Activated T-helper 1 cell treated with anti-CD3 and anti-CD28 coated beads, Interleukin-12 subunit alpha, Interleukin-12 subunit beta, Interleukin-2, Interleukin-4 antibody, amounts not matched to agents 30 ng/mL and 10 ng/mL and 1 ng/mL, durations not matched to agents 14 hours and 24 hours and 36 hours (primary cell): Measurements from ENCODE around the gene SLC7A14. TPM values are rescaled to one million over a fixed set of nuclear protein-coding genes. Genes with fewer than 3 reads are reported as not detected.

Experiments used
- DNase-seq: peaks from one replicate; pipeline ENCODE4 v3.0.0; 2021; ENCODE audit warnings: low spot score
- H3K27ac Mint-ChIP-seq: one replicate; pipeline ENCODE4 v1.8.0; 2021; ENCODE audit warnings: mild to moderate bottlenecking, mixed read lengths
- H3K27me3 Mint-ChIP-seq: one replicate; pipeline ENCODE4 v1.8.0; 2022; ENCODE audit warnings: mild to moderate bottlenecking, moderate library complexity, mixed read lengths; ENCODE audit not compliant: insufficient read depth
- H3K36me3 Mint-ChIP-seq: one replicate; pipeline ENCODE4 v1.8.0; 2021; ENCODE audit warnings: low read depth, mixed read lengths
- H3K4me1 Mint-ChIP-seq: one replicate; pipeline ENCODE4 v1.8.0; 2021; ENCODE audit warnings: low read depth, mixed read lengths
- H3K4me3 Mint-ChIP-seq: one replicate; pipeline ENCODE4 v1.8.0; 2021; ENCODE audit warnings: mild to moderate bottlenecking, moderate library complexity, mixed read lengths
- H3K9me3 Mint-ChIP-seq: one replicate; pipeline ENCODE4 v1.8.0; 2021; ENCODE audit warnings: mixed read lengths
- intact Hi-C: fragments of 100-400 bp; cut with micrococcal nuclease; formaldehyde crosslinking; loops from one replicate; pipeline ENCODE4 v1.15.1; 2024
- total RNA-seq: library from RNA; stranded (reverse); gene quantifications from 2 replicates; pipeline ENCODE4 v1.2.3, GENCODE V29; 2022

The SLC7A14 gene
- total RNA-seq, 1 donor from 2014 or later = not detected

DNA sequence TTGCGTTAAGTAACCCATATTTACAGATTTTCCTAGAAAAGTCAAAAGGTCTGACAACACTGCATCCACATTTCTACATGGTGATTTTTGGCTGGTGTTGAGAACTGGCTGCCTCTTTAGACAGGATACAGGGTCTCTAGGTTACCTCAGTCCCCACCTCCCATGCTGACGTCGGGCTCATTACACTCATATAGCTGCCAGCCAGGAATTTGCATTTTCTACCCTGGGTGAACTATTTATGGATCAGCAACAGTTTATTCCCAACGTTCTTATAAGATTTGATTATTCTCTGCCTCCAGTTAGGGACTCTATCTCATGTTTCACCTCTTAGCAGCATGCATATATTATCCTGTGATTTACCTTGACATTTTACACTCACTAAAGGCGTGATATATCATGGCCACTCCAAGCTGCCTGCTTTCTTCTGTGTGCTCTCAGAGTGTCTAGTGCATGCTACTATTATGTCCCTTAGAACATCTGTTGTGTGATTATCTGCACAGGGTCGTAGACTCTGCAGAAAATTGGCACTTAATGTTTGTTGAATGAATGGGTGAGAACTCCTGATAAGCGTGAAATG, 118.2 kb downstream of the SLC7A14 start:
- no peak for DNase-seq
- Mint-ChIP-seq H3K27me3 (peaks cover 6% of the 10 kb centered on the region), H3K36me3 (no peaks in the 10 kb centered on the region), H3K4me3 (no peak overlapping the region), H3K4me1 (no peaks in the 10 kb centered on the region), H3K9me3 (no peaks in the 10 kb centered on the region), H3K27ac (no peak overlapping the region)
- intact Hi-C loops = no loop called here

- Mint-ChIP-seq H3K4me1 (no peaks in the 10 kb centered on the region), H3K9me3 (no peaks in the 10 kb centered on the region), H3K4me3 (no peak overlapping the region), H3K27me3 (peaks cover 6% of the 10 kb centered on the region), H3K27ac (no peak overlapping the region), H3K36me3 (no peaks in the 10 kb centered on the region)
- intact Hi-C loops = no loop called here
- no peak for DNase-seq
Measured at GRCh38 chr3:170467007-170467406, 118.9 kb downstream of the SLC7A14 start.

DNA sequence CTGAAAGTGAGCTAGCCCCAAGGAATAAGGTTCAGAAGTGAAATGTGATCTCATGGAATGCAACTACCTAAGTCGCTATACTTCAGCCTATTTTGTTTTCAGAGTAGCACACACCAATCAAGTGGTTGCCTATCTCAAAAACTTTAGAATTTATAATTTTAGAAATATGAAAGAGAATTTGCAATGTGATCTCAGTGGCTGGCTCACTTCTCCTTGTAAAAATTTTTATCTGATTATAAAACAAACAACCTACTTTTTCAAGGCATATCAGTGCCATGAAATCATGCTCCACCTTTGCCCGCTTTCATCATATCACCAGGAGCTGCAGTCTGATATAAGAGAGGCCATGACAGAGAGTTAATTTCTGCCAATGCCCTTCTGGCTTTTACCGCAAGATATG, 119.9 kb downstream of the SLC7A14 start:
- intact Hi-C loops = no loop called here
- DNase-seq = no peak
- Mint-ChIP-seq H3K27ac (no peak overlapping the region), H3K4me3 (no peak overlapping the region), H3K9me3 (no peaks in the 10 kb centered on the region), H3K27me3 (peaks cover 6% of the 10 kb centered on the region), H3K36me3 (no peaks in the 10 kb centered on the region), H3K4me1 (no peaks in the 10 kb centered on the region)

DNA sequence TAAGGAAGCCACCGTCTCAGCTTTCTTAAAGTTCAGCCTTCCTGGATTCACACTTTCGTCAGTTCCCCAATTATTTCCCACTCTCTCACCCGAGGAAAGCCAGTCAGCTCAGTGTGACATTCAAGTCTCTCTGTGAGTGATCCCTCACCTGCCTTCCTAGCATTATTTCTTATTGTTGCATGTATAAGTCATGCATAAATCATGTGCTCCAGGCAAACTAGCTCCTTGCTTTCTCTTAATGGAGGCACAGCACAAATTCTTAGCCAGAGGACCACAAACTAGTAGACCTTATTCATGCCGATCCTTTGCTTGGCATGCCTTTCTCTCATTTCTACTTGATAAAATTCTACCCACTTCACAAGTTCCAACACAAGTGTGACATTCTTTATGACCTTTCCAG, 122.9 kb downstream of the SLC7A14 start:
- Mint-ChIP-seq H3K4me1 (no peaks in the 10 kb centered on the region), H3K9me3 (no peaks in the 10 kb centered on the region), H3K27ac (no peak overlapping the region), H3K4me3 (no peak overlapping the region), H3K36me3 (no peaks in the 10 kb centered on the region), H3K27me3 (peaks cover 6% of the 10 kb centered on the region)
- intact Hi-C loops = no loop called here
- no peak for DNase-seq

DNA sequence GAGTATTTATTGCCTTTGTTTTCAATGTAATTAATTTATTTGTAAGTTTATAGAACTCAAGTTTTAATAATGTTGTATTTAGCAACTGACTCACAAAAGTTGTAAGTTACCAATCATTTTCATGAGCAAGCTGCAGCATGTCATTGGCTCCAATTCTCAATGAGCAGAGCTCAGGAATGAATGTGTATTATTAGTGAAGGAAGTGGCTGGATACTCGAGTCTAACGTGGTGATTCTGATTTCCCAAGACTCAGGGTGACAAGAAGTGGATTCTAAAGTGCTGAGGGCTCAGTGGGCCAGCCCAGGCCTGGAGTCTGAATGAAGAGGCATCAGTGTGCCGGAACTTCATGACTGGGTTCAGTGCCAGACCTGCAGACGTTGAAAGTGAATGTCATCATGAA, 127.6 kb downstream of the SLC7A14 start:
- Mint-ChIP-seq H3K4me3 (no peak overlapping the region), H3K36me3 (no peaks in the 10 kb centered on the region)
- intact Hi-C loops = no loop called here

GRCh38 chr3:170454509-170454908, 131.4 kb downstream of the SLC7A14 start:
- H3K27me3 Mint-ChIP-seq = peaks cover 2% of the 10 kb centered on the region
- H3K27ac Mint-ChIP-seq = no peak overlapping the region
- no peaks in the 10 kb centered on the region for H3K9me3 Mint-ChIP-seq
- intact Hi-C loops = no loop called here
- no peaks in the 10 kb centered on the region for H3K4me1 Mint-ChIP-seq
- no peak overlapping the region for H3K4me3 Mint-ChIP-seq
- DNase-seq = no peak
- no peaks in the 10 kb centered on the region for H3K36me3 Mint-ChIP-seq

More for the DNA sequence above, 127.6 kb downstream of the SLC7A14 start:
- Mint-ChIP-seq H3K4me1 (no peaks in the 10 kb centered on the region), H3K9me3 (no peaks in the 10 kb centered on the region), H3K27ac (no peak overlapping the region), H3K27me3 (peaks cover 3% of the 10 kb centered on the region)
- no peak for DNase-seq

GRCh38 chr3:170450039-170450438, 135.8 kb downstream of the SLC7A14 start:
- Mint-ChIP-seq H3K4me1 (no peaks in the 10 kb centered on the region), H3K27me3 (peaks cover 4% of the 10 kb centered on the region), H3K4me3 (no peak overlapping the region), H3K36me3 (no peaks in the 10 kb centered on the region), H3K9me3 (no peaks in the 10 kb centered on the region), H3K27ac (no peak overlapping the region)
- DNase-seq = no peak
- intact Hi-C loops = no loop called here

DNA sequence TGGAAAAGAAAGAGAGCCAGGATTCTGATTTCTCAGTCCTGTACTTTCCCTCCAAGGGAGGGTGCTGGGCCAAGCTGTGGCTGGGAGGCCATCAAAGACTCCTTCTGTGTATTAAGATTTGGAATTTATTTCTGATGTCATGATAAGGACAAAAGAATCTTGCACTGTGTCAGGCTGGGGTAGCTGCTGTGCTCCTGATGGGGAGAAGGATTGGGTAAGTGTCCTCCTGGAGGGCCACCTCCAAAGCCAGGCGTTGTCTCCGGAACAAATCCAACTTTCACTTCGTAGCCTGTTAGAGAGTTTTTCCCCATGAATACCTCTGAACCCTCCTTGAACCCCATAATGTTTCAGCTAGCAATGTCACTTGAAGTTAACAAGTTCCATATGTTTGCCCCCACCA, 137.3 kb downstream of the SLC7A14 start:
- Mint-ChIP-seq H3K4me1 (no peaks in the 10 kb centered on the region), H3K9me3 (no peaks in the 10 kb centered on the region), H3K27me3 (peaks cover 4% of the 10 kb centered on the region), H3K36me3 (no peaks in the 10 kb centered on the region), H3K27ac (no peak overlapping the region), H3K4me3 (no peak overlapping the region)
- no peak for DNase-seq
- intact Hi-C loops = no loop called here

GRCh38 chr3:170443457-170443856, 142.4 kb downstream of the SLC7A14 start:
- intact Hi-C loops = no loop called here
- Mint-ChIP-seq H3K36me3 (no peaks in the 10 kb centered on the region), H3K9me3 (no peaks in the 10 kb centered on the region), H3K27me3 (peaks cover 8% of the 10 kb centered on the region), H3K4me1 (no peaks in the 10 kb centered on the region), H3K4me3 (no peak overlapping the region), H3K27ac (no peak overlapping the region)
- no peak for DNase-seq

DNA sequence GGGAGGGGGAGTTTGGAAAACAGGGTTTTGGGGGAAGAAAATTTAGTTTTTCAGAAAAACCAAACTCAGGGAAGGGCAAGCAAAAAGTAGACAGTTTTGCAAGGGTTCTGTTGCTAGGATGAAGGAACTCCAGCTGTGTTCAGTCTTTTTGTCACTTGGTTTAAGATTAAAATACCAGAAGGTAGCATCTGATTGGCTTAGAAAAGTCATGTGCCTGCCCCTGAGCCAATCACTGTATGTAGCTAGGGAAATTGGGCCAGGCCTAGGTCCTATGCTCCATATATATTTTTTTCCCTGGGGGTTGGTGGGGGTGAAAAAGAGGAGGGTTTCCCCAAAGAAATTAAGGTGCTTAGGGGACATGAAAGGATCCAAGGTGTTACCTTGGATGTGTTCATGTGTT, 142.9 kb downstream of the SLC7A14 start:
- no peak overlapping the region for H3K4me3 Mint-ChIP-seq

GRCh38 chr3:170441412-170441811, 144.5 kb downstream of the SLC7A14 start:
- peaks cover 9% of the 10 kb centered on the region for H3K4me1 Mint-ChIP-seq
- no peak for DNase-seq
- H3K36me3 Mint-ChIP-seq = no peaks in the 10 kb centered on the region
- intact Hi-C loops = no loop called here
- H3K4me3 Mint-ChIP-seq = no peak overlapping the region
- no peaks in the 10 kb centered on the region for H3K9me3 Mint-ChIP-seq
- peaks cover 6% of the 10 kb centered on the region for H3K27me3 Mint-ChIP-seq
- no peak overlapping the region for H3K27ac Mint-ChIP-seq

More for the DNA sequence above, 142.9 kb downstream of the SLC7A14 start:
- Mint-ChIP-seq H3K9me3 (no peaks in the 10 kb centered on the region), H3K4me1 (no peaks in the 10 kb centered on the region), H3K27ac (no peak overlapping the region), H3K36me3 (no peaks in the 10 kb centered on the region), H3K27me3 (peaks cover 7% of the 10 kb centered on the region)
- no peak for DNase-seq
- intact Hi-C loops = no loop called here

- Mint-ChIP-seq H3K27me3 (peaks cover 6% of the 10 kb centered on the region), H3K9me3 (no peaks in the 10 kb centered on the region), H3K36me3 (no peaks in the 10 kb centered on the region), H3K27ac (no peak overlapping the region), H3K4me3 (no peak overlapping the region), H3K4me1 (peaks cover 9% of the 10 kb centered on the region)
- DNase-seq = no peak
- intact Hi-C loops = no loop called here
Measured at GRCh38 chr3:170440344-170440743, 145.5 kb downstream of the SLC7A14 start.

DNA sequence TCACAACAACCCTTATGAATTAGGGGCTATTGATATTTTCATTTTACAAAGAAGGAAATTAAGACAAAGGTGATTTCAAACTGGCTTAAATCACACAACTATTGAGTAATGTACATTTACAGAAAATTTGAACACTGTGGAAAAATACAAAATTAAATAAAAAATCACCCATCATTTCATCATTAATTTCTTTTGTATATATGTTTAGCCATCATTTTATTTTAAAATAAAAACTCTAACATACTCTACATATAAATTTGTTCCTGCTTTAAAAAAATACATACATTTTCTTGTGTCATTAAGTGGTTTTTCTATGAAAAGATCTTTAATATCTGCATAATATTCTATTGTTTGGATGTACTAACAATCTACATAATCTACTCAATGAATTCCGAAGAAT, 147.0 kb downstream of the SLC7A14 start:
- DNase-seq = no peak
- no peak overlapping the region for H3K4me3 Mint-ChIP-seq
- peaks cover 4% of the 10 kb centered on the region for H3K27me3 Mint-ChIP-seq
- no peaks in the 10 kb centered on the region for H3K9me3 Mint-ChIP-seq
- peaks cover 9% of the 10 kb centered on the region for H3K4me1 Mint-ChIP-seq
- H3K27ac Mint-ChIP-seq = no peak overlapping the region
- H3K36me3 Mint-ChIP-seq = no peaks in the 10 kb centered on the region
- intact Hi-C loops = no loop called here
